Activated T-helper 17 cell treated with anti-CD3 and anti-CD28 coated beads, Interleukin-2, amount 50 U/mL, for 72 hours (primary cell): ENCODE results near the gene VARS1. TPM values are rescaled to one million over a fixed set of nuclear protein-coding genes. Genes with fewer than 3 reads are reported as not detected.
A peak's percentile ranks its signal among the peaks of the same experiment; 100 is the strongest.
"Not testable (repeated sequence)": the region's sequence is repeated elsewhere in the genome, so short reads cannot be mapped to it uniquely, and the experiment has no call there.

ENCODE experiments used
- ATAC-seq: fragments of 150-1000 bp; cut with Tn5 transposase; replicated peaks from 2 replicates; pipeline ENCODE4 v1.10.0; 2021; ENCODE audit warnings: mild to moderate bottlenecking, moderate library complexity
- H3K27ac Mint-ChIP-seq: one replicate; pipeline ENCODE4 v1.8.0; 2022; ENCODE audit warnings: mixed read lengths
- H3K27me3 Mint-ChIP-seq: one replicate; pipeline ENCODE4 v1.8.0; 2022; ENCODE audit warnings: mixed read lengths
- H3K36me3 Mint-ChIP-seq: one replicate; pipeline ENCODE4 v1.8.0; 2022; ENCODE audit warnings: low read depth, mild to moderate bottlenecking, mixed read lengths
- H3K4me1 Mint-ChIP-seq: one replicate; pipeline ENCODE4 v1.8.0; 2022; ENCODE audit warnings: mixed read lengths
- H3K4me3 Mint-ChIP-seq: one replicate; pipeline ENCODE4 v1.8.0; 2022; ENCODE audit warnings: mild to moderate bottlenecking, mixed read lengths
- H3K9me3 Mint-ChIP-seq: one replicate; pipeline ENCODE4 v1.8.0; 2022; ENCODE audit warnings: mixed read lengths
- total RNA-seq, 2 donors: library from RNA; stranded (reverse); gene quantifications; one replicate each; pipeline ENCODE4 v1.2.3, GENCODE V29; 2022

Gene VARS1
- total RNA-seq, 2 donors from 2014 or later, result 75.3 to 134 TPM

- Mint-ChIP-seq H3K36me3 (peaks cover 42% of the 10 kb centered on the region), H3K9me3 (no peaks in the 10 kb centered on the region), H3K27me3 (no peaks in the 10 kb centered on the region), H3K4me1 (no peaks in the 10 kb centered on the region), H3K27ac (peak overlapping the region; percentile 95), H3K4me3 (peak overlapping the region; percentile 96)
- no peak for ATAC-seq
Observed at GRCh38 chr6:31829633-31830283, 34.2 kb upstream of the VARS1 start.

GRCh38 chr6:31827286-31828079 is 31.9 kb upstream of the VARS1 start, which contains the start of gene HSPA1B:
TSS of gene HSPA1B (plus strand) at chr6:31827738. CDS start at chr6:31827951, 213 bp downstream.
- peak within 1 kb of the TSS; percentile 93 for H3K27ac Mint-ChIP-seq
- no peaks in the 10 kb centered on the region for H3K27me3 Mint-ChIP-seq
- peak; percentile 80 for ATAC-seq
- H3K4me1 Mint-ChIP-seq, result peaks cover 12% of the 10 kb centered on the region
- H3K36me3 Mint-ChIP-seq, result peaks cover 34% of the 10 kb centered on the region
- no peaks in the 10 kb centered on the region for H3K9me3 Mint-ChIP-seq
- H3K4me3 Mint-ChIP-seq, result peak within 1 kb of the TSS; percentile 84

GRCh38 chr6:31826793-31827285 is 31.3 kb upstream of the VARS1 start:
- no peaks in the 10 kb centered on the region for H3K27me3 Mint-ChIP-seq
- H3K9me3 Mint-ChIP-seq, result no peaks in the 10 kb centered on the region
- peak overlapping the region; percentile 84 for H3K4me3 Mint-ChIP-seq
- H3K36me3 Mint-ChIP-seq, result peaks cover 38% of the 10 kb centered on the region
- no peak for ATAC-seq
- H3K27ac Mint-ChIP-seq, result peak overlapping the region; percentile 93
- H3K4me1 Mint-ChIP-seq, result peaks cover 17% of the 10 kb centered on the region

- Mint-ChIP-seq H3K4me1 (peaks cover 17% of the 10 kb centered on the region), H3K9me3 (no peaks in the 10 kb centered on the region), H3K4me3 (peak overlapping the region; percentile 84), H3K36me3 (peaks cover 26% of the 10 kb centered on the region), H3K27ac (peak overlapping the region; percentile 93), H3K27me3 (no peaks in the 10 kb centered on the region)
- no peak for ATAC-seq
Observed at GRCh38 chr6:31825553-31825952, 30.0 kb upstream of the VARS1 start.

GRCh38 chr6:31823592-31824196 is 28.1 kb upstream of the VARS1 start:
- not testable (repeated sequence) for ATAC-seq
- H3K27ac Mint-ChIP-seq, result peak overlapping the region; percentile 95
- H3K4me1 Mint-ChIP-seq, result peaks cover 22% of the 10 kb centered on the region

GRCh38 chr6:31822036-31822821 is 26.7 kb upstream of the VARS1 start:
- ATAC-seq, result peak; percentile 73
- peaks cover 26% of the 10 kb centered on the region for H3K36me3 Mint-ChIP-seq
- peak overlapping the region; percentile 95 for H3K27ac Mint-ChIP-seq
- peaks cover 22% of the 10 kb centered on the region for H3K4me1 Mint-ChIP-seq
- H3K27me3 Mint-ChIP-seq, result no peaks in the 10 kb centered on the region
- peak overlapping the region; percentile 100 for H3K4me3 Mint-ChIP-seq
- no peaks in the 10 kb centered on the region for H3K9me3 Mint-ChIP-seq

More at GRCh38 chr6:31823592-31824196, 28.1 kb upstream of the VARS1 start:
- H3K27me3 Mint-ChIP-seq, H3K9me3 Mint-ChIP-seq: not testable (repeated sequence)
- H3K36me3 Mint-ChIP-seq, result peaks cover 18% of the 10 kb centered on the region
- peak overlapping the region; percentile 100 for H3K4me3 Mint-ChIP-seq

GRCh38 chr6:31821301-31822035 is 25.9 kb upstream of the VARS1 start:
- H3K36me3 Mint-ChIP-seq, result peaks cover 23% of the 10 kb centered on the region
- H3K4me1 Mint-ChIP-seq, result peaks cover 22% of the 10 kb centered on the region
- H3K27ac Mint-ChIP-seq, result peak overlapping the region; percentile 95
- peak; percentile 38 for ATAC-seq
- H3K4me3 Mint-ChIP-seq, result peak overlapping the region; percentile 100
- no peaks in the 10 kb centered on the region for H3K27me3 Mint-ChIP-seq
- no peaks in the 10 kb centered on the region for H3K9me3 Mint-ChIP-seq

GRCh38 chr6:31820399-31820798 is 24.8 kb upstream of the VARS1 start:
- peaks cover 27% of the 10 kb centered on the region for H3K36me3 Mint-ChIP-seq
- peak overlapping the region; percentile 100 for H3K4me3 Mint-ChIP-seq
- H3K4me1 Mint-ChIP-seq, result peaks cover 22% of the 10 kb centered on the region
- H3K27ac Mint-ChIP-seq, result peak overlapping the region; percentile 95
- H3K27me3 Mint-ChIP-seq, ATAC-seq, H3K9me3 Mint-ChIP-seq: not testable (repeated sequence)

- H3K27me3 Mint-ChIP-seq, result no peaks in the 10 kb centered on the region
- no peak overlapping the region for H3K27ac Mint-ChIP-seq
- H3K4me3 Mint-ChIP-seq, result peak overlapping the region; percentile 100
- no peaks in the 10 kb centered on the region for H3K9me3 Mint-ChIP-seq
- ATAC-seq, result no peak
- H3K4me1 Mint-ChIP-seq, result peaks cover 22% of the 10 kb centered on the region
- peaks cover 29% of the 10 kb centered on the region for H3K36me3 Mint-ChIP-seq
Observed at GRCh38 chr6:31819871-31820299, 24.3 kb upstream of the VARS1 start.

- Mint-ChIP-seq H3K36me3 (peaks cover 33% of the 10 kb centered on the region), H3K27ac (peak overlapping the region; percentile 97), H3K4me3 (peak overlapping the region; percentile 100), H3K4me1 (peaks cover 16% of the 10 kb centered on the region)
- not testable (repeated sequence) for ATAC-seq, H3K27me3 Mint-ChIP-seq, H3K9me3 Mint-ChIP-seq
Observed at GRCh38 chr6:31817929-31818511, 22.5 kb upstream of the VARS1 start.

GRCh38 chr6:31817133-31817928 is 21.8 kb upstream of the VARS1 start:
- Mint-ChIP-seq H3K4me3 (peak overlapping the region; percentile 100), H3K27ac (peak overlapping the region; percentile 97), H3K4me1 (peaks cover 17% of the 10 kb centered on the region), H3K36me3 (peaks cover 39% of the 10 kb centered on the region)
- H3K9me3 Mint-ChIP-seq, H3K27me3 Mint-ChIP-seq, ATAC-seq: not testable (repeated sequence)

GRCh38 chr6:31815025-31815838 is 19.7 kb upstream of the VARS1 start, which contains the start of the genes HSPA1A and HSPA1L:
TSS of gene HSPA1A (plus strand) at chr6:31815543. CDS start at chr6:31815757, 214 bp downstream.
TSS of gene HSPA1L (minus strand) at chr6:31815283. CDS start at chr6:31811972, 3,311 bp downstream.
- Mint-ChIP-seq H3K27me3 (no peaks in the 10 kb centered on the region), H3K4me3 (peak within 1 kb of the TSS; percentile 92), H3K9me3 (no peaks in the 10 kb centered on the region), H3K4me1 (peaks cover 15% of the 10 kb centered on the region), H3K27ac (peak within 1 kb of the TSS; percentile 99), H3K36me3 (peaks cover 39% of the 10 kb centered on the region)
- peak; percentile 24 for ATAC-seq
